GM12878 (cell line): ENCODE results near the gene KLF8. TPM values are rescaled to one million over a fixed set of nuclear protein-coding genes. Genes with fewer than 3 reads are reported as not detected.

ENCODE experiments used
- ATAC-seq: fragments of 200-7000 bp; cut with Tn5 transposase; 3 replicates; pipeline ENCODE4 v1.9.1; 2020; ENCODE audit warnings: mild to moderate bottlenecking, moderate library complexity
- BruUV-seq: library from RNA; stranded (reverse); fragments of 400-500 nt; replicated peaks from 2 replicates; lab custom pipeline; 2021; lab: Mats Ljungman, UMichigan
- CTCF ChIA-PET: fragments of 300-600 bp; sonication (Branson Sonifier 250); formaldehyde crosslinking; extraction: SDS; loops from one replicate; lab custom pipeline; 2021; ENCODE audit warnings: inconsistent platforms; lab: Yijun Ruan, JAX
- POLR2A ChIA-PET: fragments of 350-600 bp; formaldehyde crosslinking; extraction: SDS; loops from one replicate; lab custom pipeline; 2021; ENCODE audit warnings: inconsistent platforms; lab: Charles Lee
- RAD21 ChIA-PET: fragments of 300-600 bp; sonication (Branson Sonifier 250); formaldehyde crosslinking; loops from one replicate; lab custom pipeline; 2023; ENCODE audit warnings: antibody characterized with exemption; ENCODE audit not compliant: unreplicated experiment; lab: Charles Lee
- SMC1A ChIA-PET: fragments of 300-600 bp; sonication (Branson Sonifier 250); formaldehyde crosslinking; loops from one replicate; lab custom pipeline; 2023; ENCODE audit not compliant: unreplicated experiment, uncharacterized antibody; lab: Charles Lee
- DNase-seq: peaks from one replicate; pipeline ENCODE4 v3.0.0-alpha.2; 2011; ENCODE audit warnings: low read depth, low spot score
- FAIRE-seq: peaks from 3 replicates; lab custom pipeline; 2011; peaks lifted over from hg19 to GRCh38; lab: Jason Lieb, UNC
- H2AFZ ChIP-seq: 2 replicates; pipeline ENCODE4 v1.6.0; 2011; ENCODE audit warnings: low read depth, low read length, control low read depth; ENCODE audit not compliant: control insufficient read depth
- H3K27ac ChIP-seq: 2 replicates; pipeline ENCODE4 v1.5.1; 2011; ENCODE audit warnings: control low read depth; ENCODE audit not compliant: control insufficient read depth, insufficient read depth
- H3K27me3 ChIP-seq, 2 experiments: replicated peaks in 1 of 2; 2 replicates each; pipeline versions ENCODE4 v1.6.0 to v1.6.1; 2011; ENCODE audit warnings: low read length in 1 of 2; ENCODE audit not compliant: control insufficient read depth in 2 of 2, insufficient read depth in 2 of 2
- H3K36me3 ChIP-seq, 2 experiments: 2 replicates each; pipeline ENCODE4 v1.5.1; 2011; ENCODE audit warnings: low read length in 1 of 2; ENCODE audit not compliant: control insufficient read depth in 2 of 2, insufficient read depth in 2 of 2
- H3K4me1 ChIP-seq: 2 replicates; pipeline ENCODE4 v1.6.1; 2011; ENCODE audit warnings: mild to moderate bottlenecking, low read length, moderate library complexity, mixed read lengths; ENCODE audit not compliant: control insufficient read depth, insufficient read depth
- H3K4me2 ChIP-seq: 2 replicates; pipeline ENCODE4 v1.6.0; 2011; ENCODE audit warnings: control low read depth; ENCODE audit not compliant: control insufficient read depth, insufficient read depth
- H3K4me3 ChIP-seq: fragments of 200-600 bp; sonication (generic); 2 replicates; pipeline ENCODE4 v1.5.1; 2016
- H3K79me2 ChIP-seq: 2 replicates; pipeline ENCODE4 v1.6.0; 2011; ENCODE audit warnings: low read length; ENCODE audit not compliant: control insufficient read depth, insufficient read depth
- H3K9ac ChIP-seq: 2 replicates; pipeline ENCODE4 v1.8.0; 2011; ENCODE audit warnings: low read length, control low read depth, mixed read lengths; ENCODE audit not compliant: control insufficient read depth, insufficient read depth
- H3K9me3 ChIP-seq: replicated peaks from 3 replicates; pipeline ENCODE4 v1.5.1; 2011; ENCODE audit warnings: mild to moderate bottlenecking, low read length; ENCODE audit not compliant: control insufficient read depth, insufficient read depth
- H4K20me1 ChIP-seq: 2 replicates; pipeline ENCODE4 v1.6.0; 2011; ENCODE audit not compliant: control insufficient read depth, insufficient read depth
- ATF7 ChIP-seq: fragments of 450-650 bp; IDR thresholded peaks from 2 replicates; pipeline ENCODE4 v1.6.1; 2016; ENCODE audit warnings: low read depth, mild to moderate bottlenecking
- BRCA1 ChIP-seq: IDR thresholded peaks from 2 replicates; pipeline ENCODE4 v1.6.1; 2011; ENCODE audit warnings: low read depth, low read length, improper control_type of control experiment
- CBFB ChIP-seq: IDR thresholded peaks from 2 replicates; pipeline ENCODE4 v1.6.1; 2016; ENCODE audit warnings: antibody characterized with exemption, low read depth
- HCFC1 ChIP-seq: fragments of 150-350 bp; IDR thresholded peaks from 2 replicates; pipeline ENCODE4 v1.6.1; 2014; ENCODE audit warnings: low read length
- MTA2 ChIP-seq: fragments of 450-650 bp; IDR thresholded peaks from 2 replicates; pipeline ENCODE4 v1.6.1; 2016; ENCODE audit warnings: low read depth, mild to moderate bottlenecking, moderate library complexity
- NFYA ChIP-seq: IDR thresholded peaks from 2 replicates; pipeline ENCODE4 v1.6.1; 2011; ENCODE audit warnings: low read depth, mild to moderate bottlenecking, low read length, improper control_type of control experiment, borderline replicate concordance
- NR2F1 ChIP-seq: fragments of 450-650 bp; conservative IDR thresholded peaks from 2 replicates; pipeline ENCODE4 v1.6.1; 2017; ENCODE audit warnings: mild to moderate bottlenecking
- SMAD5 ChIP-seq: IDR thresholded peaks from 2 replicates; pipeline ENCODE4 v1.6.1; 2016; ENCODE audit warnings: antibody characterized with exemption, low read depth
- SMC3 ChIP-seq: IDR thresholded peaks from 2 replicates; pipeline ENCODE4 v1.6.1; 2011; ENCODE audit warnings: low read length, improper control_type of control experiment, borderline replicate concordance
- SUPT20H ChIP-seq: IDR thresholded peaks from 2 replicates; pipeline ENCODE4 v1.6.1; 2011; ENCODE audit warnings: low read depth, mild to moderate bottlenecking, low read length, moderate library complexity, borderline replicate concordance; ENCODE audit not compliant: control insufficient read depth
- SUZ12 ChIP-seq: fragments of 200-600 bp; sonication (generic); IDR thresholded peaks from one replicate; pipeline ENCODE4 v1.6.1; 2018; ENCODE audit warnings: antibody characterized with exemption, mild to moderate bottlenecking; ENCODE audit not compliant: unreplicated experiment
- ZBED1 ChIP-seq: IDR thresholded peaks from 2 replicates; pipeline ENCODE4 v1.6.1; 2016; ENCODE audit warnings: borderline replicate concordance
- WGBS: methylation state at CpG from one replicate; pipeline ENCODE4 v1.1.6; 2016; ENCODE audit warnings: low lambda C conversion rate; ENCODE audit not compliant: insufficient replicate concordance, insufficient coverage; ENCODE audit errors: missing lambda C conversion rate; 5-methylcytosine and 5-hydroxymethylcytosine counted together
- in situ Hi-C: fragments of 300-500 bp; cut with MboI; formaldehyde crosslinking; loops from 9 replicates; pipeline ENCODE4 v1.14.3; 2018; ENCODE audit warnings: mixed read lengths
- intact Hi-C: fragments of 100-400 bp; cut with micrococcal nuclease; formaldehyde crosslinking; loops from one replicate; pipeline ENCODE4 v1.14.2; 2022; ENCODE audit not compliant: unreplicated experiment
- polyA plus RNA-seq, 11 experiments: library from polyadenylated mRNA; depleted of rRNA in 4 of 11; unstranded in 6 of 11; stranded (reverse) in 5 of 11; fragments of >200 nt; fragmentation: Nextera tagmentation in 4 of 11; fragmentation: Illumina TruSeq in 1 of 11; extraction: Ambion mirVana in 4 of 11; extraction: Trizol in 1 of 11; gene quantifications; 1 replicate in 1 of 11; 2 replicates in 10 of 11; pipeline versions ENCODE4 v1.2.1 to v1.2.3, GENCODE V29; 2011 to 2016; ENCODE audit warnings: inconsistent platforms in 2 of 11, missing spikeins in 2 of 11, low read depth in 1 of 11
- total RNA-seq, 4 experiments: library from RNA; depleted of rRNA in 3 of 4; stranded (reverse); fragments of >200 nt in 3 of 4; fragmentation: Illumina TruSeq in 1 of 4; extraction: Trizol in 1 of 4; gene quantifications; 2 replicates each; pipeline versions ENCODE4 v1.2.1 to v1.2.3, GENCODE V29; 2013 to 2021
- TF ChIP-seq, protein P1 (sequence below): fragments of 450-650 bp; IDR thresholded peaks from 2 replicates; pipeline ENCODE4 v1.6.1; 2017; ENCODE audit warnings: borderline replicate concordance
- TF ChIP-seq, protein P2 (sequence below): fragments of 450-650 bp; IDR thresholded peaks from 2 replicates; pipeline ENCODE4 v1.6.1; 2017; ENCODE audit warnings: mild to moderate bottlenecking, moderate library complexity
- TF ChIP-seq, protein P3 (sequence below): fragments of 450-650 bp; IDR thresholded peaks from 2 replicates; pipeline ENCODE4 v1.6.1; 2017; ENCODE audit warnings: mild to moderate bottlenecking, moderate library complexity

Gene KLF8
- total and polyA plus RNA-seq, 10 of the 15 experiments (the other 5 are each of a cell fraction or from before 2014, with no cell fraction given): 0.31 to 27.3 (median 0.99) TPM

DNA sequence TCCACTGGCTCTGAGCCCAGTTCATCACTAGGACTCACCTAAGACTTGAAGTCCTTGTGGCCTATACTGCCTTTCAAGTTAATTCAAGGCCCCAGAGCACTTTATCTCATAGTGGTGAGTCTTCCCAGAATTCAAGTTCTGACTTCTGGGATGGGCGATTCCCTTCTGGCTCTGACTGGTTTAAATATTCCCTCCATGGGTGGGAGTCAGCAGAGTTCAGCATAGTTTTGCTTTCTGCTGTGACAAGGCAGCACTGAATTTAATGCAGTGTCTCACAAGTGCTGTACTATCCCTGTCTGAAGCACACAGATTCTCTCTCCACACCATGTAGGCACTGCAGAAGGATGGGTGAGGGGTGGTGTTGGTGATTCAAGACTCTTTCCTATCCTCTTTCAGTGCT lies 46.5 kb downstream of the KLF8 start (continued):
- no peak for TF ChIP-seq NFYA
- no peak for TF ChIP-seq MTA2

DNA sequence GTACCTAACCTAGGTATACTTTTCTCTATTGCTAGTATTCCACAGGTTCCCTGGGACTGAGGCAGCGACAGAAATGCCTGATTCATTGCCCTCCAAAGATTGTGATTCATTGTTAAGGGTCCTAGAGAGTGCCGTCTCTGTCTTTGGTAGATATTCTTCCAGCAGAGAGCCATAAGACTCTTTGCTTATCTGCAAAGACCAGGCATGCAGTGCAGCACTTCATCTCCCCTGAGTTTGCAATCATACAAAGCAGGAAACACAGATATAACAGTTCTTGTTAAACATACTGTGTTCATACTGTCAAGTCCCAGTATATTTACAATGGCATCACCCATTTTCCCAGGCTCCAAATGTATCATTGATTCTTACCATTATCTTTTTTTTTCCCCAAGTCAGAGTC lies 47.7 kb downstream of the KLF8 start:
- Histone ChIP-seq H3K9me3 (no peaks in the 10 kb centered on the region), H2AFZ (no peak overlapping the region), H3K4me1 (no peaks in the 10 kb centered on the region), H3K4me2 (no peak overlapping the region), H3K27me3 (no peaks in the 10 kb centered on the region), H3K4me3 (no peak overlapping the region), H3K36me3 (no peaks in the 10 kb centered on the region; a peak in 1 of 4 replicates), H3K27ac (no peak overlapping the region), H3K79me2 (no peaks in the 10 kb centered on the region), H4K20me1 (no peaks in the 10 kb centered on the region), H3K9ac (no peak overlapping the region)
- in situ Hi-C loops: loop anchor here (10.0 to 25.0 kb wide), 2 partner anchors 435 to 707 kb away; partner anchors contain the start of gene SPIN3
- RAD21 ChIA-PET: no interaction called here
- ATAC-seq: no peak
- no peak for DNase-seq
- BruUV-seq: no TSS peak
- 50% methylated on average over 2 of the region's 2 CpGs for WGBS
- SMC1A ChIA-PET: interaction anchor here (0.6 to 1.0 kb wide), 2 partner anchors 8 to 448 kb away, joined by 4 to 5 read pairs; no protein-coding TSS in a partner anchor
- no peak for FAIRE-seq
- POLR2A ChIA-PET: no interaction called here
- intact Hi-C loops: loop anchor here (10.0 kb wide), 1 partner anchor 285 kb away; the partner anchor contains the start of gene UBQLN2
- CTCF ChIA-PET: interaction anchor here (3.6 kb wide), 1 partner anchor 448 kb away, joined by 36 read pairs; the partner anchor contains the start of gene NBDY
- TF ChIP-seq NR2F1: no peak
- TF ChIP-seq, protein P1, sequence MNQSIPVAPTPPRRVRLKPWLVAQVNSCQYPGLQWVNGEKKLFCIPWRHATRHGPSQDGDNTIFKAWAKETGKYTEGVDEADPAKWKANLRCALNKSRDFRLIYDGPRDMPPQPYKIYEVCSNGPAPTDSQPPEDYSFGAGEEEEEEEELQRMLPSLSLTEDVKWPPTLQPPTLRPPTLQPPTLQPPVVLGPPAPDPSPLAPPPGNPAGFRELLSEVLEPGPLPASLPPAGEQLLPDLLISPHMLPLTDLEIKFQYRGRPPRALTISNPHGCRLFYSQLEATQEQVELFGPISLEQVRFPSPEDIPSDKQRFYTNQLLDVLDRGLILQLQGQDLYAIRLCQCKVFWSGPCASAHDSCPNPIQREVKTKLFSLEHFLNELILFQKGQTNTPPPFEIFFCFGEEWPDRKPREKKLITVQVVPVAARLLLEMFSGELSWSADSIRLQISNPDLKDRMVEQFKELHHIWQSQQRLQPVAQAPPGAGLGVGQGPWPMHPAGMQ: no peak
- TF ChIP-seq ZBED1: no peak
- no peak for TF ChIP-seq SMAD5
- TF ChIP-seq SUZ12: no peak
- TF ChIP-seq, protein P2, sequence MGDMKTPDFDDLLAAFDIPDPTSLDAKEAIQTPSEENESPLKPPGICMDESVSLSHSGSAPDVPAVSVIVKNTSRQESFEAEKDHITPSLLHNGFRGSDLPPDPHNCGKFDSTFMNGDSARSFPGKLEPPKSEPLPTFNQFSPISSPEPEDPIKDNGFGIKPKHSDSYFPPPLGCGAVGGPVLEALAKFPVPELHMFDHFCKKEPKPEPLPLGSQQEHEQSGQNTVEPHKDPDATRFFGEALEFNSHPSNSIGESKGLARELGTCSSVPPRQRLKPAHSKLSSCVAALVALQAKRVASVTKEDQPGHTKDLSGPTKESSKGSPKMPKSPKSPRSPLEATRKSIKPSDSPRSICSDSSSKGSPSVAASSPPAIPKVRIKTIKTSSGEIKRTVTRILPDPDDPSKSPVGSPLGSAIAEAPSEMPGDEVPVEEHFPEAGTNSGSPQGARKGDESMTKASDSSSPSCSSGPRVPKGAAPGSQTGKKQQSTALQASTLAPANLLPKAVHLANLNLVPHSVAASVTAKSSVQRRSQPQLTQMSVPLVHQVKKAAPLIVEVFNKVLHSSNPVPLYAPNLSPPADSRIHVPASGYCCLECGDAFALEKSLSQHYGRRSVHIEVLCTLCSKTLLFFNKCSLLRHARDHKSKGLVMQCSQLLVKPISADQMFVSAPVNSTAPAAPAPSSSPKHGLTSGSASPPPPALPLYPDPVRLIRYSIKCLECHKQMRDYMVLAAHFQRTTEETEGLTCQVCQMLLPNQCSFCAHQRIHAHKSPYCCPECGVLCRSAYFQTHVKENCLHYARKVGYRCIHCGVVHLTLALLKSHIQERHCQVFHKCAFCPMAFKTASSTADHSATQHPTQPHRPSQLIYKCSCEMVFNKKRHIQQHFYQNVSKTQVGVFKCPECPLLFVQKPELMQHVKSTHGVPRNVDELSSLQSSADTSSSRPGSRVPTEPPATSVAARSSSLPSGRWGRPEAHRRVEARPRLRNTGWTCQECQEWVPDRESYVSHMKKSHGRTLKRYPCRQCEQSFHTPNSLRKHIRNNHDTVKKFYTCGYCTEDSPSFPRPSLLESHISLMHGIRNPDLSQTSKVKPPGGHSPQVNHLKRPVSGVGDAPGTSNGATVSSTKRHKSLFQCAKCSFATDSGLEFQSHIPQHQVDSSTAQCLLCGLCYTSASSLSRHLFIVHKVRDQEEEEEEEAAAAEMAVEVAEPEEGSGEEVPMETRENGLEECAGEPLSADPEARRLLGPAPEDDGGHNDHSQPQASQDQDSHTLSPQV: no peak
- no peak for TF ChIP-seq SMC3
- TF ChIP-seq, protein P3, sequence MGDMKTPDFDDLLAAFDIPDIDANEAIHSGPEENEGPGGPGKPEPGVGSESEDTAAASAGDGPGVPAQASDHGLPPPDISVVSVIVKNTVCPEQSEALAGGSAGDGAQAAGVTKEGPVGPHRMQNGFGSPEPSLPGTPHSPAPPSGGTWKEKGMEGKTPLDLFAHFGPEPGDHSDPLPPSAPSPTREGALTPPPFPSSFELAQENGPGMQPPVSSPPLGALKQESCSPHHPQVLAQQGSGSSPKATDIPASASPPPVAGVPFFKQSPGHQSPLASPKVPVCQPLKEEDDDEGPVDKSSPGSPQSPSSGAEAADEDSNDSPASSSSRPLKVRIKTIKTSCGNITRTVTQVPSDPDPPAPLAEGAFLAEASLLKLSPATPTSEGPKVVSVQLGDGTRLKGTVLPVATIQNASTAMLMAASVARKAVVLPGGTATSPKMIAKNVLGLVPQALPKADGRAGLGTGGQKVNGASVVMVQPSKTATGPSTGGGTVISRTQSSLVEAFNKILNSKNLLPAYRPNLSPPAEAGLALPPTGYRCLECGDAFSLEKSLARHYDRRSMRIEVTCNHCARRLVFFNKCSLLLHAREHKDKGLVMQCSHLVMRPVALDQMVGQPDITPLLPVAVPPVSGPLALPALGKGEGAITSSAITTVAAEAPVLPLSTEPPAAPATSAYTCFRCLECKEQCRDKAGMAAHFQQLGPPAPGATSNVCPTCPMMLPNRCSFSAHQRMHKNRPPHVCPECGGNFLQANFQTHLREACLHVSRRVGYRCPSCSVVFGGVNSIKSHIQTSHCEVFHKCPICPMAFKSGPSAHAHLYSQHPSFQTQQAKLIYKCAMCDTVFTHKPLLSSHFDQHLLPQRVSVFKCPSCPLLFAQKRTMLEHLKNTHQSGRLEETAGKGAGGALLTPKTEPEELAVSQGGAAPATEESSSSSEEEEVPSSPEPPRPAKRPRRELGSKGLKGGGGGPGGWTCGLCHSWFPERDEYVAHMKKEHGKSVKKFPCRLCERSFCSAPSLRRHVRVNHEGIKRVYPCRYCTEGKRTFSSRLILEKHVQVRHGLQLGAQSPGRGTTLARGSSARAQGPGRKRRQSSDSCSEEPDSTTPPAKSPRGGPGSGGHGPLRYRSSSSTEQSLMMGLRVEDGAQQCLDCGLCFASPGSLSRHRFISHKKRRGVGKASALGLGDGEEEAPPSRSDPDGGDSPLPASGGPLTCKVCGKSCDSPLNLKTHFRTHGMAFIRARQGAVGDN: no peak
- no peak for TF ChIP-seq ATF7
- no peak for TF ChIP-seq SUPT20H
- no peak for TF ChIP-seq BRCA1
- TF ChIP-seq CBFB: no peak
- no peak for TF ChIP-seq HCFC1
